ENCODE data around the gene TAX1BP3. TPM values are rescaled to one million over a fixed set of nuclear protein-coding genes. Genes with fewer than 3 reads are reported as not detected.

TAX1BP3 gene
- polyA plus RNA-seq, 2 of the 4 experiments (the other 2 are of a cell fraction): 122 to 233 TPM

- H3K4me3 ChIP-seq: no peak overlapping the region
- H3K9me3 ChIP-seq: no peaks in the 10 kb centered on the region
- H3K4me2 ChIP-seq: no peak overlapping the region
- POLR2A ChIA-PET: interaction anchor here (1.0 to 2.2 kb wide), 2 partner anchors 10 to 11 kb away, joined by 3 to 8 read pairs; no protein-coding TSS in a partner anchor
- FAIRE-seq: no peak
- WGBS (ENCODE audit: missing lambda C conversion rate): 92% methylated on average over 27 of the region's 27 CpGs
- CTCF ChIA-PET: interaction anchor here (0.8 to 1.8 kb wide), 5 partner anchors 12 to 55 kb away, joined by 3 to 5 read pairs (median 4); no protein-coding TSS in a partner anchor
- ATAC-seq: peak in 1 of 2 experiments; percentile 5; a peak in 1 of 6 replicates
- no peak overlapping the region for H3K27ac ChIP-seq
- no peak for DNase-seq (ENCODE audit: low read depth in 1 of 2, low spot score in 1 of 2)
- no peak for TF ChIP-seq ELK1 (IDR thresholded peaks at IDR 0.05; ENCODE audit: low read depth, low read length)
- no peaks in the 10 kb centered on the region for H3K4me1 ChIP-seq
Observed at GRCh38 chr17:3678821-3679530, 10.6 kb upstream of the TAX1BP3 start.

GRCh38 chr17:3678095-3678820 is 9.9 kb upstream of the TAX1BP3 start:
- H3K27ac ChIP-seq: no peak overlapping the region
- no peaks in the 10 kb centered on the region for H3K4me1 ChIP-seq
- TF ChIP-seq HMGXB4 (CRISPR knock-in tag; IDR thresholded peaks at IDR 0.05; ENCODE audit: borderline replicate concordance) (no peak), MAFK (IDR thresholded peaks at IDR 0.05; ENCODE audit: partially characterized antibody) (peak; percentile 64)
- H3K4me2 ChIP-seq: no peak overlapping the region
- CTCF ChIA-PET: interaction anchor here (0.8 to 1.8 kb wide), 9 partner anchors 12 to 1624 kb away, joined by 3 to 5 read pairs (median 4); partner anchors contain the start of gene HIC1
- ATAC-seq (peak; percentile 9 to 13; a peak in 3 of 6 replicates), DNase-seq (ENCODE audit: low read depth in 1 of 2, low spot score in 1 of 2) (no peak), FAIRE-seq (no peak)
- H3K9me3 ChIP-seq: no peaks in the 10 kb centered on the region
- POLR2A ChIA-PET: interaction anchor here (0.8 to 2.2 kb wide), 3 partner anchors 9 to 11 kb away, joined by 3 to 8 read pairs (median 4); partner anchors contain the start of gene EMC6
- no peak overlapping the region for H3K4me3 ChIP-seq
- WGBS (ENCODE audit: missing lambda C conversion rate): 83% methylated on average over 15 of the region's 16 CpGs

- Histone ChIP-seq H3K4me3 (no peak overlapping the region), H3K4me2 (no peak overlapping the region), H3K27ac (no peak overlapping the region), H3K4me1 (no peaks in the 10 kb centered on the region), H3K9me3 (no peaks in the 10 kb centered on the region)
- TF ChIP-seq POLR2A (IDR thresholded peaks at IDR 0.05; ENCODE audit: low read length): no peak
- TF ChIP-seq CHD4 (IDR thresholded peaks at IDR 0.05; ENCODE audit: borderline replicate concordance): no peak
- no peak for TF ChIP-seq FOSL2 (IDR thresholded peaks at IDR 0.05)
- TF ChIP-seq FOSL2 (CRISPR knock-in tag; IDR thresholded peaks at IDR 0.05): no peak
- TF ChIP-seq ZNF302 (CRISPR knock-in tag; IDR thresholded peaks at IDR 0.05): no peak
- no peak for TF ChIP-seq BHLHE40 (IDR thresholded peaks at IDR 0.05; ENCODE audit: low read depth, low read length)
- TF ChIP-seq RNF2 (IDR thresholded peaks at IDR 0.05; ENCODE audit: borderline replicate concordance, low read depth): no peak
- no peak for TF ChIP-seq HOXB5 (CRISPR knock-in tag; IDR thresholded peaks at IDR 0.05)
- TF ChIP-seq NR3C1 (IDR thresholded peaks at IDR 0.05): no peak
- no peak for TF ChIP-seq HEYL (CRISPR knock-in tag; IDR thresholded peaks at IDR 0.05)
- TF ChIP-seq PHF8 (IDR thresholded peaks at IDR 0.05; ENCODE audit: borderline replicate concordance, low read depth): no peak
- no peak for TF ChIP-seq JUN (IDR thresholded peaks at IDR 0.05)
- no peak for TF ChIP-seq USF2 (IDR thresholded peaks at IDR 0.05)
- POLR2A ChIA-PET: no interaction called here
- no peak for ATAC-seq
- no peak for FAIRE-seq
- 89% methylated on average over 11 of the region's 11 CpGs for WGBS (ENCODE audit: missing lambda C conversion rate)
- CTCF ChIA-PET: interaction anchor here (0.9 to 1.7 kb wide), 3 partner anchors 25 to 152 kb away, joined by 3 to 5 read pairs (median 3); no protein-coding TSS in a partner anchor
- DNase-seq (ENCODE audit: low read depth in 1 of 2, low spot score in 1 of 2): no peak
Observed at GRCh38 chr17:3675886-3676285, 7.5 kb upstream of the TAX1BP3 start.

All from A549 (cell line).